ENCODE results near the gene SUPT3H. TPM values are rescaled to one million over a fixed set of nuclear protein-coding genes. Genes with fewer than 3 reads are reported as not detected.

SUPT3H gene
- total and polyA plus RNA-seq, 4 experiments from 2014 or later: 11.8 to 13.6 (median 12.6) TPM

- H3K27ac Mint-ChIP-seq: no peak overlapping the region
- intact Hi-C loops (cut with micrococcal nuclease): no loop called here
These were observed 421.3 kb downstream of the SUPT3H start for GRCh38 chr6:44956396-44956795.

GRCh38 chr6:44955145-44955544, 422.6 kb downstream of the SUPT3H start:
- ChIA-PET CTCF (ENCODE audit: partially characterized antibody) (no interaction called here), POLR2A (ENCODE audit: partially characterized antibody) (no interaction called here)
- intact Hi-C loops (cut with micrococcal nuclease): no loop called here
- peaks cover 8 to 15% (median 11%) of the 10 kb centered on the region in 4 donors for H3K4me1 Mint-ChIP-seq
- DNase-seq: no peak
- H3K9me3 Mint-ChIP-seq: peaks cover 0 to 9% (median 3%) of the 10 kb centered on the region in 8 donors
- no peaks in the 10 kb centered on the region for H3K27me3 Mint-ChIP-seq
- no peaks in the 10 kb centered on the region for H3K27me3 ChIP-seq (ENCODE audit: insufficient read depth, low read length)
- no peaks in the 10 kb centered on the region for H3K36me3 ChIP-seq (ENCODE audit: insufficient read depth, low read length)
- H3K36me3 Mint-ChIP-seq: peaks cover 2 to 13% of the 10 kb centered on the region in 2 donors
- H3K27ac ChIP-seq (ENCODE audit: low read depth, low read length): no peak overlapping the region
- H3K27ac Mint-ChIP-seq: no peak overlapping the region
- no peak overlapping the region for H3K4me3 Mint-ChIP-seq
- H3K9me3 ChIP-seq (ENCODE audit: control insufficient read depth in 1 of 2, low read length in 2 of 2): no peaks in the 10 kb centered on the region
- no peak overlapping the region for H3K4me3 ChIP-seq (ENCODE audit: low read length in 2 of 2)
- H3K4me1 ChIP-seq (ENCODE audit: insufficient read depth, low read length): peaks cover 10% of the 10 kb centered on the region

More at GRCh38 chr6:44956396-44956795, 421.3 kb downstream of the SUPT3H start:
- Histone ChIP-seq H3K4me1 (ENCODE audit: insufficient read depth, low read length) (peaks cover 5% of the 10 kb centered on the region), H3K9me3 (ENCODE audit: control insufficient read depth in 1 of 2, low read length in 2 of 2) (no peaks in the 10 kb centered on the region), H3K27me3 (ENCODE audit: insufficient read depth, low read length) (no peaks in the 10 kb centered on the region), H3K36me3 (ENCODE audit: insufficient read depth, low read length) (no peaks in the 10 kb centered on the region), H3K4me3 (ENCODE audit: low read length in 2 of 2) (no peak overlapping the region), H3K27ac (ENCODE audit: low read depth, low read length) (no peak overlapping the region)
- CTCF ChIA-PET (ENCODE audit: partially characterized antibody): interaction anchor here (0.7 kb wide), 1 partner anchor 107 kb away, joined by 3 read pairs; no protein-coding TSS in a partner anchor
- peaks cover 0 to 2% (median 0%) of the 10 kb centered on the region in 8 donors for H3K9me3 Mint-ChIP-seq
- peaks cover 1 to 12% of the 10 kb centered on the region in 2 donors for H3K36me3 Mint-ChIP-seq
- H3K4me1 Mint-ChIP-seq: peaks cover 5 to 11% (median 7%) of the 10 kb centered on the region in 4 donors
- no peak overlapping the region for H3K4me3 Mint-ChIP-seq
- H3K27me3 Mint-ChIP-seq: no peaks in the 10 kb centered on the region
- POLR2A ChIA-PET (ENCODE audit: partially characterized antibody): interaction anchor here (0.6 kb wide), 1 partner anchor 21 kb away, joined by 4 read pairs; no protein-coding TSS in a partner anchor
- no peak for DNase-seq

- Mint-ChIP-seq H3K4me1 (peaks cover 8 to 15% (median 11%) of the 10 kb centered on the region in 4 donors), H3K36me3 (peaks cover 10 to 17% of the 10 kb centered on the region in 2 donors), H3K27ac (no peak overlapping the region), H3K27me3 (no peaks in the 10 kb centered on the region), H3K9me3 (peaks cover 0 to 18% (median 11%) of the 10 kb centered on the region in 8 donors), H3K4me3 (no peak overlapping the region)
- H3K9me3 ChIP-seq (ENCODE audit: control insufficient read depth in 1 of 2, low read length in 2 of 2): no peaks in the 10 kb centered on the region
- ChIA-PET POLR2A (ENCODE audit: partially characterized antibody) (no interaction called here), CTCF (ENCODE audit: partially characterized antibody) (no interaction called here)
- no peak overlapping the region for H3K27ac ChIP-seq (ENCODE audit: low read depth, low read length)
- H3K27me3 ChIP-seq (ENCODE audit: insufficient read depth, low read length): no peaks in the 10 kb centered on the region
- H3K4me1 ChIP-seq (ENCODE audit: insufficient read depth, low read length): peaks cover 10% of the 10 kb centered on the region
- no peak for DNase-seq
- intact Hi-C loops (cut with micrococcal nuclease): no loop called here
- no peaks in the 10 kb centered on the region for H3K36me3 ChIP-seq (ENCODE audit: insufficient read depth, low read length)
- H3K4me3 ChIP-seq (ENCODE audit: low read length in 2 of 2): no peak overlapping the region
These were observed 423.5 kb downstream of the SUPT3H start for GRCh38 chr6:44954281-44954680.

- intact Hi-C loops (cut with micrococcal nuclease): no loop called here
- peaks cover 10% of the 10 kb centered on the region for H3K4me1 ChIP-seq (ENCODE audit: insufficient read depth, low read length)
- H3K36me3 Mint-ChIP-seq: peaks cover 18 to 20% of the 10 kb centered on the region in 2 donors
- ChIA-PET POLR2A (ENCODE audit: partially characterized antibody) (no interaction called here), CTCF (ENCODE audit: partially characterized antibody) (interaction anchor here (0.7 to 1.4 kb wide), 2 partner anchors 20 to 468 kb away, joined by 3 read pairs; no protein-coding TSS in a partner anchor)
- H3K36me3 ChIP-seq (ENCODE audit: insufficient read depth, low read length): no peaks in the 10 kb centered on the region
- no peak overlapping the region for H3K4me3 ChIP-seq (ENCODE audit: low read length in 2 of 2)
- peak overlapping the region in 1 of 7 donors; percentile 25 for H3K27ac Mint-ChIP-seq
- H3K4me1 Mint-ChIP-seq: peaks cover 8 to 12% (median 11%) of the 10 kb centered on the region in 4 donors
- DNase-seq: no peak
- peak overlapping the region in 1 of 8 donors; percentile 52 for H3K4me3 Mint-ChIP-seq
- no peaks in the 10 kb centered on the region for H3K27me3 ChIP-seq (ENCODE audit: insufficient read depth, low read length)
- H3K27me3 Mint-ChIP-seq: no peaks in the 10 kb centered on the region
- peaks cover 0 to 29% (median 25%) of the 10 kb centered on the region in 8 donors for H3K9me3 Mint-ChIP-seq
- no peaks in the 10 kb centered on the region for H3K9me3 ChIP-seq (ENCODE audit: control insufficient read depth in 1 of 2, low read length in 2 of 2)
- H3K27ac ChIP-seq (ENCODE audit: low read depth, low read length): no peak overlapping the region
These were observed 426.4 kb downstream of the SUPT3H start for GRCh38 chr6:44951253-44951747.

GRCh38 chr6:44949596-44950201, 428.0 kb downstream of the SUPT3H start:
- peaks cover 10% of the 10 kb centered on the region for H3K4me1 ChIP-seq (ENCODE audit: insufficient read depth, low read length)
- Mint-ChIP-seq H3K9me3 (peaks cover 0 to 35% (median 28%) of the 10 kb centered on the region in 8 donors), H3K4me1 (peaks cover 7 to 12% (median 11%) of the 10 kb centered on the region in 4 donors), H3K4me3 (no peak overlapping the region), H3K27me3 (no peaks in the 10 kb centered on the region), H3K27ac (no peak overlapping the region), H3K36me3 (peaks cover 19 to 31% of the 10 kb centered on the region in 2 donors)
- H3K36me3 ChIP-seq (ENCODE audit: insufficient read depth, low read length): no peaks in the 10 kb centered on the region
- H3K9me3 ChIP-seq (ENCODE audit: control insufficient read depth in 1 of 2, low read length in 2 of 2): no peaks in the 10 kb centered on the region
- no peak overlapping the region for H3K4me3 ChIP-seq (ENCODE audit: low read length in 2 of 2)
- CTCF ChIA-PET (ENCODE audit: partially characterized antibody): no interaction called here
- DNase-seq: no peak
- POLR2A ChIA-PET (ENCODE audit: partially characterized antibody): no interaction called here
- intact Hi-C loops (cut with micrococcal nuclease): no loop called here
- H3K27me3 ChIP-seq (ENCODE audit: insufficient read depth, low read length): no peaks in the 10 kb centered on the region
- H3K27ac ChIP-seq (ENCODE audit: low read depth, low read length): no peak overlapping the region

GRCh38 chr6:44943541-44943940, 434.2 kb downstream of the SUPT3H start:
- intact Hi-C loops (cut with micrococcal nuclease): no loop called here
- CTCF ChIA-PET (ENCODE audit: partially characterized antibody): no interaction called here
- no peak overlapping the region for H3K4me3 ChIP-seq (ENCODE audit: low read length in 2 of 2)
- H3K9me3 ChIP-seq (ENCODE audit: control insufficient read depth in 1 of 2, low read length in 2 of 2): no peaks in the 10 kb centered on the region
- H3K4me1 ChIP-seq (ENCODE audit: insufficient read depth, low read length): no peaks in the 10 kb centered on the region
- no peak for DNase-seq
- no peaks in the 10 kb centered on the region for H3K27me3 ChIP-seq (ENCODE audit: insufficient read depth, low read length)
- Mint-ChIP-seq H3K36me3 (peaks cover 9 to 36% of the 10 kb centered on the region in 2 donors), H3K4me3 (no peak overlapping the region), H3K27ac (peak overlapping the region in 1 of 7 donors; percentile 76), H3K4me1 (peaks cover 4 to 14% (median 10%) of the 10 kb centered on the region in 4 donors), H3K9me3 (peaks cover 0 to 31% (median 21%) of the 10 kb centered on the region in 8 donors), H3K27me3 (peaks cover 0 to 1% of the 10 kb centered on the region in 2 donors)
- no peaks in the 10 kb centered on the region for H3K36me3 ChIP-seq (ENCODE audit: insufficient read depth, low read length)
- no peak overlapping the region for H3K27ac ChIP-seq (ENCODE audit: low read depth, low read length)
- POLR2A ChIA-PET (ENCODE audit: partially characterized antibody): interaction anchor here (0.6 kb wide), 1 partner anchor 10 kb away, joined by 3 read pairs; no protein-coding TSS in a partner anchor

- no peaks in the 10 kb centered on the region for H3K4me1 ChIP-seq (ENCODE audit: insufficient read depth, low read length)
- ChIA-PET POLR2A (ENCODE audit: partially characterized antibody) (no interaction called here), CTCF (ENCODE audit: partially characterized antibody) (no interaction called here)
- H3K36me3 ChIP-seq (ENCODE audit: insufficient read depth, low read length): no peaks in the 10 kb centered on the region
- no peaks in the 10 kb centered on the region for H3K9me3 ChIP-seq (ENCODE audit: control insufficient read depth in 1 of 2, low read length in 2 of 2)
- intact Hi-C loops (cut with micrococcal nuclease): no loop called here
- H3K27ac ChIP-seq (ENCODE audit: low read depth, low read length): no peak overlapping the region
- peaks cover 9 to 36% of the 10 kb centered on the region in 2 donors for H3K36me3 Mint-ChIP-seq
- peaks cover 0 to 1% of the 10 kb centered on the region in 2 donors for H3K27me3 Mint-ChIP-seq
- no peaks in the 10 kb centered on the region for H3K27me3 ChIP-seq (ENCODE audit: insufficient read depth, low read length)
- no peak for DNase-seq
- no peak overlapping the region for H3K4me3 ChIP-seq (ENCODE audit: low read length in 2 of 2)
- H3K9me3 Mint-ChIP-seq: peaks cover 0 to 30% (median 15%) of the 10 kb centered on the region in 8 donors
- peak overlapping the region in 6 of 8 donors; percentile 48 to 74 (median 60) for H3K4me3 Mint-ChIP-seq
- H3K27ac Mint-ChIP-seq: peak overlapping the region in 2 of 7 donors; percentile 32 to 38
- peaks cover 7 to 14% (median 11%) of the 10 kb centered on the region in 4 donors for H3K4me1 Mint-ChIP-seq
These were observed 434.9 kb downstream of the SUPT3H start for GRCh38 chr6:44942798-44943197.
